ENCODE data around the gene STXBP3.
"Not testable (repeated sequence)": the region's sequence is repeated elsewhere in the genome, so short reads cannot be mapped to it uniquely, and the experiment has no call there.

The STXBP3 gene

DNA sequence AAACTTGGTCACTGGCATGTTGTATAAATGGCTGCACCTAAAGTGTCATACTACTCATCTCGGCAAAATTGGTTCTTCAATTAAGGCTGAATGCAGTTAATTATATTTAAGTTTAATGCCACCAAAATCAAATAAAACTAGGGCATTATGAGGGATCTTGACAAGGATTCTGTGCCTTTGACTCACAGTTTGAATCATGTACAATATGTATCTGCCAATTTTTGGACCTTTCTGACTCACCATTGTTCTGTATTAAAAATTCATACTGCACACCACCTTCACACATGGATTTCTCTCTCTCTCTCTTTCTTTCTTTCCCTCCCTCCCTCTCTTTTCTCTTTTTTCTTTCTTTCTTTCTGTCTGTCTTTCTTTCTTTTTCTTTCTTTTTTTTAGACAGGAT lies 14.1 kb upstream of the STXBP3 start:
- no peak for DNase-seq

- DNase-seq: no peak
These were observed 12.2 kb upstream of the STXBP3 start for GRCh38 chr1:108734171-108734865.

- DNase-seq: no peak
These were observed 4.2 kb upstream of the STXBP3 start for GRCh38 chr1:108742253-108742652.

GRCh38 chr1:108745980-108746381 lies 493 bp upstream of the STXBP3 start:
- DNase-seq: no peak

DNA sequence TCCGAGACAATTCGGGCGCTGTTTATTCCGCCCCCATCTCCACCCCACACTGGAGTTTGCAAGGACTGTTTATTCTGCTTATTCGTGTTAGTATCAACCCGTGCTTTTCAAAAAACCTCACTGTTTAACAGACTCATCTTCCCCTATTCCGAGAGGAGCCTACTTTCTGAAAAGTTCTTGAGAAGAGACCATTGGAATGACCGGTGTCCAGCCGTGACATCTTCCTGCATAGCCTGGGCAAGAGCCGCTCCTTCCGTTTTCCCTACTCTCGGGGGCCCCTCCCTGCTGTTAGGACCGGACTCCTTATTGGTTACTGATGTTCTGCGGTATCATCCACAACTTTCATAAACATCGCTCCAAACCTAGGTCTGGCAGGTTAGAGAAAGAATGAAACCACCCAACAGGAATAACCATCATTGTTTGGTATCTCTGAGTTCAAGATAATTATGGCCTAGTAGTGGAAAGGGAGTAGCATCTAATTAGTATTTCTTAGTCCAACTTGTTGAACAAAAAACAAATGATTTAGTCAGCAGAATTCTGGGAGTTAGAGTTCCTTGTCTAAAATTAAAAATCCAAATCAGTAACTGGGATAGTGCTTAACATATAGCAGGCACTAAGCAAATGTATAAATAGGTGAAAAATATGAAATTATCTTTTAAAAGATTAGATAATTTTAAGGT lies 837 bp downstream of the STXBP3 start:
- peak; percentile 77 for DNase-seq

DNA sequence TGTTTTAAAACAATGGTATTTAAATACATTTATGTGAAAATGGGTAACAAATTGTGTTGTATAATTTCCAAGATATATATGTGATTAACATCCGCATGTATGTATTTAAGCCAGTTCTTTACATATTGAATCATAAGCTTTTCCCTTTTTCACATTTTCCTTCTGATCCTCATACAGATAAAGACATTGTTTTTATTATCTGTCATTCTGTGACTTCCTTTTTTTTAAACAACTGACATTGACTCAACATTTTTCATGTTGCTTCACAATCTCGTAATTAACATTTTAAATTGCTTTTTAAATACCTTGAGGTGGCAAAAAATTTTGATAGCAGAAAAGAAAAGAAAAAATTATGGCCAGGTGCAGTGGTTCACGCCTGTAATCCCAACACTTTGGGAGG lies 1.4 kb downstream of the STXBP3 start:
- no peak for DNase-seq

GRCh38 chr1:108749081-108749480 lies 2.6 kb downstream of the STXBP3 start:
- no peak for DNase-seq

DNA sequence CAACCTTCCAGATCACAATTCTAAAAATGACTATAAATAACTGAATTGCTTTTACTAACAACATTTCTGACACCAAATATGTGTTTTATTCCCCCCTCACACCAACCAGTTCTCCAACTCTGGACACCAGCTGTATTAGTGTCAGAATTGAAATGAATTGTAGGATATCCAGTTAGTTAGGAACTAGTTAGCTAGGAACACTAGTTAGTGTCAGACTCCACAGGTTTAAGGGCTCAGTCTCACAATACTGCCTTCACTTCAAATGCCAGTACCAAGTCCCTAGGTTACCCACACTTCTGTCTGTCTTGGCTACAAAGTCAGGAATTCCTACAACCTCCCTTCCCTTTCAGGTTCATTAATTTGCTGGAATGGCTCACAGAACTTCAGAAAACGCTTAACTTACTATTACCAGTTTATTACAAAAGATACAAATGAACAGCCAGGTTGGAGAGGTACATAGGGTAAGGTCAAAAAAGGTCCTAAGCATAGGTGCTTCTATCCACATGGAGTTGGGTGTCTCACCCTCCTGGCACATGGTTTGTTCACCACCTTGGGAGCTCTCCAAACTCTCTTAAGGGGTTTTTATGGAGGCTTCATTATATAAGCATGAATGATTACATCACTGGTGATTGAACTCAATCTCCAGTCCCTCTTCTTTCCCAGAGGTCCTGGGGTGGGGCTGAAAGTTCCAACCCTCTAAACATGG lies 4.2 kb downstream of the STXBP3 start:
- DNase-seq: no peak

DNA sequence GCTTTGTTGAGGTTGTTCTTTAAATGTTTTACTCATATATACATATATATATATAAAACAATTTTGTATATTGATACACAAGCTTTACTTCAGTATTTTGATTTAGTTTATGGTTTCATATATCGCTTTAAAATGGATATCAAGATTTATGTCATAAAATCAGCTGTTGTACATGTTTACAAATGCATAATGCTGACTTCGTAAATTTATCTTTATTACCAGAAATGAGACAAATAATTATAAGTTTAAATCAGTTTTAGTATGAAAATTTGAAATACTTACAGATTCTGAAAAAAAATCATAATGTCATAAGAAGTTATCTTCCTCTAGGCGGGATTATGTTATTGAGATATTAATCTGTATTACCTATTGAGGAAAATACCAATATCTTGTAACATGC lies 6.9 kb downstream of the STXBP3 start:
- no peak for DNase-seq

DNA sequence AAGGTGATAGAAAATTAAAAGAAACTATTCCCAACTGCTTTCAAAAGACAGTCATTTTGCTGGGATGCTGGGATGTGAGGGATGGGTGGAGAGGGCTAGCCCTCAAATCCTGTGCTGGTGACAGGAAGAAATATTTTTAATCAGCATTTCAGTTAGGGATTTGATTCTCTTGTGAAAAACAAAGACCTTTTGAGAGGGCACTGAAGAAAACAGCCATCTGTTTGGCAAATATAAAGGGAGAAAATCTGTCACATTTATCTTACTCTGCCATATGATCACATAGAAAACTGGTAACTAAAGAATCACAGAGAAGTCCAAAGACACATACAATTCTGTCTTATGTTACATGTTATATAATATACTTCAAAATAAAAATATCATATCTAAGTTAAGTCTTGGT lies 12.3 kb downstream of the STXBP3 start:
- no peak for DNase-seq

GRCh38 chr1:108767115-108767514 lies 20.6 kb downstream of the STXBP3 start:
- DNase-seq: no peak

- DNase-seq: no peak
These were observed 21.2 kb downstream of the STXBP3 start for GRCh38 chr1:108767708-108768107.

DNA sequence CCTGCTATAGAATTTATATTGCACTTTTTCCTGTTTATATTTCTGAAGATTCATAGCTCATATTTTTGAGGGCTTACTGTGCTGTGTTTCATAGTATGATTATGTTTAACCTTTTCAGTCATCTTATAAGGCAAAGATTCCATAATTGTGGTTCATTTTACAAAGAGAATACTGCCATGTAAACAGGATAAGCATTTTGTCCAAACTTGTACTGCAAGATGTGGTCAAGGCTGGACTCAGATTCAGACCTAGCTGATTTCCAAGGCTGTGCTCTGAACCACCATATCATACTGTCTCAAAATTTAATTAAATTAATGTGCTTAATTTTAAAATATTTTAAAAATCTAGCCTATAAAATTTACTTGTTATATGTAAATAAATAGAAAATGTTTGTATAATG lies 31.4 kb downstream of the STXBP3 start:
- no peak for DNase-seq

GRCh38 chr1:108779455-108779854 lies 33.0 kb downstream of the STXBP3 start:
- DNase-seq: no peak

DNA sequence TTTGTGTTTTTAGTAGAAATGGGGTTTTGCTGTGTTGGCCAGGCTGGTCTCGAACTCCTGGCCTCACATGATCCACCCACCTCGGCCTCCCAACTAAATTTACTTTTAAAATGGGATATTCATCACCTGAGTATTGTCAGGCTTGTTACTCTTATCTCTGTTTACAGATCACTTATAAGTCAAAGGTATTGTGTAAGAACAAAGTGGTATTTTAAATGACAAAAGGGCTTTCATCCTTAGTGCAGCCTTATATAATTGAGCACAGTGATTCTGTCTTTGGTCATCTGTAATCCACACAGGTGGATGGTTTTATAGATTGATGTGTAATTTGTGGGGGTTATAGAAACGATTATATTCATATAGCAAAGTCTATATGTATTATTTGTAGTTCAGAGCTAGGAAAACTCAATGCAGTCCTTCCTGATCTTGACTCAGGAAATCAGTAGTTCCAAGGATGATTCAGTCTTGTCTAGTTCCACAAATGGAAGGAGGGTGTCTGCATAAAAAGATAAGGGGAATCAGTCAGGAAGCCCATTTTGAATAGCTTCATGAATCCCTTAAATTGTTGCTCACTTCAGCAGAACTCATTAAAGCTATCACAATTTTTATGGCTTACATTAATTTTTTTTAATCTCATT lies 34.6 kb downstream of the STXBP3 start:
- no peak for DNase-seq

- not testable (repeated sequence) for DNase-seq
These were observed 35.1 kb downstream of the STXBP3 start for GRCh38 chr1:108781575-108781944.

DNA sequence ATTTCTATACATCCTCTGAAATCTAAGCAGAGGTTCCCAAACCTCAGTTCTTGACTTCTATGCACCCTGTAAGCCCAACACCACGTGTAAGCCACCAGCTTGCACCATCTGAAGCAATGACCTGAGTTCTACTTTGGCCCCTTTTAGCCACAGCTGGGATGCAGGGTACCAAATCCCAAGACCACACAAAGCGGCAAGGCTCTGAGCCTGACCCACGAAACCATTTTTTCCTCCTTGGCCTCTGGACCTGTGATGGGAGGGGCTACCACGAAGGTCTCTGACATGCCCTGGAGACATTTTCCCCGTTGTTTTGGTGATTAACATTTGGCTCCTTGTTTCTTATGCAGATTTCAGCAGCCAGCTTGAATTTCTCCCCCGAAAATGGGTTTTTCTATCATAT lies 38.8 kb downstream of the STXBP3 start:
- no peak for DNase-seq

DNA sequence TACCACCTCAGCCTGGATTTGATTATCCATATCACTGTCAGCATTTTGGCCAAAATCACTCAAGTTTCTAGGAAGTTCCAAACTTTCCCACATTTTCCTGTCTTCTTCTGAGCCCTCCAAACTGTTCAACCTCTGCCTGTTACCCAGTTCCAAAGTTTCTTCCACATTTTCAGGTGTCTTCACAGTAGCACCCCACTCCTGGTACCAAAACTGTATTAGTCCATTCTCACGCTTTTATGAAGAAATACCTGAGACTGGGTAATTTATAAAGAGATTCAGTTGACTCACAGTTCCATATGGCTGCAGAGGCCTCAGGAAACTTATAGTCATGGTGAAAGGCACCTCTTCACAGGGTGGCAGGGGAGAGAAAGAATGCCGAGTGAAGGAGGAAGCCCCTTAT lies 39.4 kb downstream of the STXBP3 start:
- no peak for DNase-seq

DNA sequence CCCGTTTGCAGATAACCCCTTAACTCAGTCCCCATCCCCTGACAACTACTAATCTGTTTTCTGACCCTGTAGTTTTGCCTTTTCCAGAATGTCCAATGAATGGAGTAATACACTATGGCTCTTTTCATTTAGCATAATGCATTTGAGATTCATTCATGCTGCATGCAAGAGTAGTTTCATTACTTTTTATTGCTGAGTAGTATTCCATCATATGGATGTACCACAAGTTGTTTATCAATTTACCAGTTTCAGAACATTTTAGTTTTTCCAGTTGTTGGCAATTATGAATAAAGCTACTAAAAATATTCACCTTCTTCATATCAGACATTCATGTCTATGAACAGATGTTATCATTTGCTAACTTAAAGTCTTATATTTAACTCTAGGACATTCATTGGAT lies 45.3 kb downstream of the STXBP3 start:
- DNase-seq: no peak

DNA sequence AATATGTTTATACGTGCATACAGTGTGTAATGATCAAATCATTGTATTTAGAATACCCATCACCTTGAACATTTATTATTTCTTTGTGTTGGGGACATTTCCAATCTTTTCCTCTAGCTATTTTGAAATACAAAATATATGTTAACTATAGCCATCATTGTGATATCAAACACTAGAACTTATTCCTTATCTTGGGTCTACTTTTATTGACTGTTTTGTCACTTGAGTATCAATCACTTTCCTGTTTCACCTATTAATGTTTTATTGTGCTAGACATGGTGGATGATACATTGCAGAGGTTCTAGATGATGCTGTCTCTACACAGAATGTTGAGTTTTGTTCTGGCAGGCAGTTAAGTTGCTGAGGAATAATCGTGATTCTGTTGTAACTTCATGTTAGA lies 45.9 kb downstream of the STXBP3 start:
- DNase-seq: no peak

GRCh38 chr1:108799001-108799400 lies 52.5 kb downstream of the STXBP3 start:
- no peak for DNase-seq

DNA sequence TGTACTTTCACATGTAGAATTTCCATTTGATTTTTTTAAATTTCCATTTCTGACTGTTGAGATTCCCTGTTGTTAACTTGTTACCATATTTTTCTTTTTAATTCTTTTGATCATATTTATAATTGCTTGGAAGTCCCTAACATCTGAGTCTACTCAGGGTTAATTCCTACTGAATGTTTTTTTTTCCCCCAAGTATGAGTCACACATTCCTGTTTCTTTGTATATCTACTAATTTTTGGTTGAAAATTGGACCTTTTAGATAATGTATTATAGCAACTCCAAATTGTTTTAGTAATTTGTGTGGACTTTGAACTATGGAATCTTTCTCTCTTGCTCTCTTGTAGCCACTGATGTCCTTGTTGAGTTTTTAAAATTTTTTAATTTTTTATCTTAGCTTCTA lies 54.6 kb downstream of the STXBP3 start:
- DNase-seq: no peak

GRCh38 chr1:108803548-108803947 lies 57.1 kb downstream of the STXBP3 start:
- no peak for DNase-seq

DNA sequence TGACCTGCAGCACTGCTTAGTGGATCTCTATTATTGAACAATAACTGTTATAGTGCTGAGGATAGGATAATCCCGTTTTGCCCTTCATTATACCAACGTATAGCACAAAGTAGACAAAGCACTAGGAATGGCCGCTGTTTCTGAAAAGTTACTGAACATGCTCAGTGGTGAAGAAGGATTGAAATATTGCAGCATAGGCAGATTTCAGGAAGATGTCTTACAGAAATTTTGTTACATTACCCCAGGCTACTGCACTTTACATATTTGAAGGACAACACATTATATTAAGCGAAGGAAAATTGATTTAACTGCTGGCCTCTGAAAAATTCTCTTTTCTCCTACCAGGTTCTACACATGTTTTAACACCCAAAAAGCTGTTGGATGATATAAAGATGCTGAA lies 62.0 kb downstream of the STXBP3 start:
- DNase-seq: no peak

Measured in NCI-H1105 treated with DMSO at 0.1 percent for 48 hours (cell line).